Caco-2 (cell line): ENCODE measurements around the gene HSD17B11. TPM values are rescaled to one million over a fixed set of nuclear protein-coding genes. Genes with fewer than 3 reads are reported as not detected.
"Not testable (repeated sequence)": the region's sequence is repeated elsewhere in the genome, so short reads cannot be mapped to it uniquely, and the experiment has no call there.

Source experiments
- BruUV-seq: library from RNA; stranded (reverse); fragments of 400-500 nt; replicated peaks from 2 replicates; lab custom pipeline; 2021; lab: Mats Ljungman, UMichigan
- CTCF ChIA-PET: fragments of 300-600 bp; sonication (Branson Sonifier 250); formaldehyde crosslinking; loops from one replicate; lab custom pipeline; 2022; ENCODE audit warnings: antibody characterized with exemption; lab: Charles Lee
- POLR2A ChIA-PET: fragments of 300-600 bp; sonication (Branson Sonifier 250); formaldehyde crosslinking; loops from one replicate; lab custom pipeline; 2022; ENCODE audit warnings: antibody characterized with exemption; lab: Charles Lee
- DNase-seq, 2 experiments: peaks; one replicate each; pipeline versions ENCODE4 v3.0.0 to v3.0.0-alpha.2; 2020 to 2022
- H3K27me3 ChIP-seq: replicated peaks from 2 replicates; pipeline ENCODE4 v1.6.0; 2011; ENCODE audit warnings: low read length; ENCODE audit not compliant: control insufficient read depth, insufficient read depth
- H3K36me3 ChIP-seq: 2 replicates; pipeline ENCODE4 v1.5.1; 2011; ENCODE audit warnings: low read length; ENCODE audit not compliant: control insufficient read depth, insufficient read depth
- H3K4me1 ChIP-seq: fragments of 250-450 bp; sonication (Bioruptor Pico); 2 replicates; pipeline ENCODE4 v1.5.1; 2020; ENCODE audit warnings: mild to moderate bottlenecking
- H3K4me3 ChIP-seq: 2 replicates; pipeline ENCODE4 v1.5.1; 2011; ENCODE audit warnings: low read depth, mild to moderate bottlenecking, control low read depth, low read length
- H3K9me3 ChIP-seq: fragments of 250-450 bp; sonication (Bioruptor Pico); 2 replicates; pipeline ENCODE4 v1.5.1; 2020; ENCODE audit warnings: mild to moderate bottlenecking, moderate library complexity
- H3K27ac Mint-ChIP-seq: one replicate; pipeline ENCODE4 v1.8.0; 2022; ENCODE audit warnings: mixed read lengths; ENCODE audit not compliant: unreplicated experiment
- H3K27me3 Mint-ChIP-seq: one replicate; pipeline ENCODE4 v1.8.0; 2022; ENCODE audit warnings: mixed read lengths; ENCODE audit not compliant: insufficient read depth, unreplicated experiment
- H3K36me3 Mint-ChIP-seq: one replicate; pipeline ENCODE4 v1.8.0; 2022; ENCODE audit warnings: mild to moderate bottlenecking, mixed read lengths; ENCODE audit not compliant: insufficient read depth, unreplicated experiment
- H3K4me1 Mint-ChIP-seq: one replicate; pipeline ENCODE4 v1.8.0; 2022; ENCODE audit warnings: low read depth, mixed read lengths; ENCODE audit not compliant: unreplicated experiment
- H3K4me3 Mint-ChIP-seq: one replicate; pipeline ENCODE4 v1.8.0; 2022; ENCODE audit warnings: mild to moderate bottlenecking, moderate library complexity, mixed read lengths; ENCODE audit not compliant: unreplicated experiment
- H3K9me3 Mint-ChIP-seq: one replicate; pipeline ENCODE4 v1.8.0; 2022; ENCODE audit warnings: mixed read lengths; ENCODE audit not compliant: unreplicated experiment
- CTCF ChIP-seq, 2 experiments: fragments of 200-600 bp in 1 of 2; IDR thresholded peaks; 1 replicate in 1 of 2; 2 replicates in 1 of 2; pipeline versions ENCODE4 v1.5.1 to v1.8.0; 2011 to 2022; ENCODE audit warnings: antibody characterized with exemption in 1 of 2, control low read depth in 1 of 2, inconsistent platforms in 1 of 2, low read depth in 1 of 2, low read length in 1 of 2, mild to moderate bottlenecking in 1 of 2, moderate library complexity in 1 of 2; ENCODE audit not compliant: insufficient read depth in 1 of 2, severe bottlenecking in 1 of 2, unreplicated experiment in 1 of 2
- intact Hi-C: fragments of 100-400 bp; cut with micrococcal nuclease; formaldehyde crosslinking; loops from one replicate; pipeline ENCODE4 v1.10.0; 2022; ENCODE audit not compliant: unreplicated experiment
- total RNA-seq: library from RNA; stranded (reverse); gene quantifications from 2 replicates; pipeline ENCODE4 v1.2.3, GENCODE V29; 2022

HSD17B11 gene
- total RNA-seq, 1 experiment from 2014 or later = 42.8 TPM

- H3K27me3 ChIP-seq = no peaks in the 10 kb centered on the region
- ChIA-PET CTCF (no interaction called here), POLR2A (no interaction called here)
- H3K9me3 ChIP-seq = no peaks in the 10 kb centered on the region; the same call in 1 of the 2 replicates
- H3K4me3 ChIP-seq = peak overlapping the region; percentile 53
- Mint-ChIP-seq H3K36me3 (peaks cover 23% of the 10 kb centered on the region), H3K27me3 (no peaks in the 10 kb centered on the region), H3K4me3 (peak overlapping the region; percentile 59), H3K4me1 (peaks cover 25% of the 10 kb centered on the region), H3K27ac (no peak overlapping the region), H3K9me3 (peaks cover 12% of the 10 kb centered on the region)
- TF ChIP-seq CTCF (IDR thresholded peaks at IDR 0.05; ENCODE audit: insufficient read depth in 1 of 2, low read depth in 1 of 2, low read length in 1 of 2, severe bottlenecking in 1 of 2, unreplicated experiment in 1 of 2) = no peak
- intact Hi-C loops = no loop called here
- BruUV-seq = no TSS peak
- H3K36me3 ChIP-seq = no peaks in the 10 kb centered on the region
- H3K4me1 ChIP-seq = peaks cover 11% of the 10 kb centered on the region; the same call in 1 of the 2 replicates
- DNase-seq = no peak
These were observed 2.1 kb downstream of the HSD17B11 start for GRCh38 chr4:87388901-87389300.

GRCh38 chr4:87387237-87387636 lies 3.8 kb downstream of the HSD17B11 start:
- no peak overlapping the region for H3K4me3 ChIP-seq

GRCh38 chr4:87384466-87385132 lies 6.4 kb downstream of the HSD17B11 start:
- intact Hi-C loops, BruUV-seq: not testable (repeated sequence)

More at GRCh38 chr4:87387237-87387636, 3.8 kb downstream of the HSD17B11 start:
- peaks cover 9% of the 10 kb centered on the region; the same call in 1 of the 2 replicates for H3K4me1 ChIP-seq
- H3K9me3 Mint-ChIP-seq = peaks cover 12% of the 10 kb centered on the region
- H3K4me3 Mint-ChIP-seq = no peak overlapping the region
- intact Hi-C loops = no loop called here
- no peak for TF ChIP-seq CTCF (IDR thresholded peaks at IDR 0.05; ENCODE audit: insufficient read depth in 1 of 2, low read depth in 1 of 2, low read length in 1 of 2, severe bottlenecking in 1 of 2, unreplicated experiment in 1 of 2)
- H3K4me1 Mint-ChIP-seq = peaks cover 25% of the 10 kb centered on the region
- H3K36me3 Mint-ChIP-seq = peaks cover 36% of the 10 kb centered on the region
- DNase-seq = no peak
- H3K27me3 Mint-ChIP-seq = no peaks in the 10 kb centered on the region
- H3K36me3 ChIP-seq = no peaks in the 10 kb centered on the region; the same call in 1 of the 2 replicates
- CTCF ChIA-PET = no interaction called here
- H3K9me3 ChIP-seq = no peaks in the 10 kb centered on the region; the same call in 1 of the 2 replicates
- no peak overlapping the region for H3K27ac Mint-ChIP-seq
- no TSS peak for BruUV-seq
- no peaks in the 10 kb centered on the region for H3K27me3 ChIP-seq
- POLR2A ChIA-PET = no interaction called here

More at GRCh38 chr4:87384466-87385132, 6.4 kb downstream of the HSD17B11 start:
- CTCF ChIA-PET, H3K36me3 ChIP-seq, H3K27me3 Mint-ChIP-seq, H3K4me1 ChIP-seq, POLR2A ChIA-PET, H3K9me3 ChIP-seq, H3K4me3 Mint-ChIP-seq, H3K27ac Mint-ChIP-seq, H3K27me3 ChIP-seq, H3K4me3 ChIP-seq: not testable (repeated sequence)
- Mint-ChIP-seq H3K36me3 (peaks cover 45% of the 10 kb centered on the region), H3K4me1 (peaks cover 25% of the 10 kb centered on the region), H3K9me3 (peaks cover 12% of the 10 kb centered on the region)
- DNase-seq = peak; percentile 45 to 49
